NCI-H69 (cell line): ENCODE measurements around the gene ZNF740.

Experiments used
- DNase-seq: peaks from one replicate; lab custom pipeline; 2025; lab: John Stamatoyannopoulos, UW

ZNF740 gene

DNA sequence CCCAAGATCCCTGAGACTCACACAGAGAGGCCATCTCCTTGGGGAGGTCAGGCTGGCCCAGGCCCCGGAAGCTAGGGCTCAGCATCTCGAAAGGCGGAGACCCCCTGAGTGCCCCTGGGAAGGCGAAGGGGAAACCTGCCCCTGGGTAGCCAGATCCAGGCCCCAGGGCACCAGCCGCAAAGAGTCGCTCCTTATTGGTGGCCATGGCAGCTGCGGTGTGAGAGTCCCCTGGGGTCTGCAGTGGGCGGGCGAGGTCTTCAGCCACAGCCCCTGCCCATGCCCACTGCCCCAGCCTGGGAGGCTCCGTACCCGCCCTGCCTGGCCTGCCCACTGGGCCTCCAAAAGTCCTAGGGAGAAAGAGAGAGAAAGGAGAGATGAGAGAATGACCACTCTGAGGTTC is 46.8 kb downstream of the ZNF740 start:
- no peak for DNase-seq

- DNase-seq = no peak
Observed at GRCh38 chr12:53227836-53228235, 47.3 kb downstream of the ZNF740 start.

DNA sequence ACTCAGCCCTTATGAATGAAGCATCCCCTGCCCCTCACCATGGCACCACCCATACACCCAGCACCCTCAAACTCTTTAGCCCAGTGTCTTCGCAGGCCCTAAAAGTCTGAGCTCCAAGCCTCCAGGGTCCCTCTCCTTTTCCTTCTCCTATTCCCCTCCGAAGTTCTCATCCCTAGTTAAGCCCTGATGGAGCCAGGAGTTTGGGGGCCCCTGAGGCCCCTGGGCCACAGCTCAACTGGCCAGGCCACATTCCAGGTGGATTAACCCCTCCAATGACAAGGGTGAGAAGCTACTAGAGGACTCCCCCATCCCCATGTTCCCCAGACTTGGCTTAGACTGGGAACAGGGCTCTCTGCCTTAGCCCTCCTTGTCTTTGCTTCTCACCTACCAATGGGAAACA is 48.9 kb downstream of the ZNF740 start:
- no peak for DNase-seq

DNA sequence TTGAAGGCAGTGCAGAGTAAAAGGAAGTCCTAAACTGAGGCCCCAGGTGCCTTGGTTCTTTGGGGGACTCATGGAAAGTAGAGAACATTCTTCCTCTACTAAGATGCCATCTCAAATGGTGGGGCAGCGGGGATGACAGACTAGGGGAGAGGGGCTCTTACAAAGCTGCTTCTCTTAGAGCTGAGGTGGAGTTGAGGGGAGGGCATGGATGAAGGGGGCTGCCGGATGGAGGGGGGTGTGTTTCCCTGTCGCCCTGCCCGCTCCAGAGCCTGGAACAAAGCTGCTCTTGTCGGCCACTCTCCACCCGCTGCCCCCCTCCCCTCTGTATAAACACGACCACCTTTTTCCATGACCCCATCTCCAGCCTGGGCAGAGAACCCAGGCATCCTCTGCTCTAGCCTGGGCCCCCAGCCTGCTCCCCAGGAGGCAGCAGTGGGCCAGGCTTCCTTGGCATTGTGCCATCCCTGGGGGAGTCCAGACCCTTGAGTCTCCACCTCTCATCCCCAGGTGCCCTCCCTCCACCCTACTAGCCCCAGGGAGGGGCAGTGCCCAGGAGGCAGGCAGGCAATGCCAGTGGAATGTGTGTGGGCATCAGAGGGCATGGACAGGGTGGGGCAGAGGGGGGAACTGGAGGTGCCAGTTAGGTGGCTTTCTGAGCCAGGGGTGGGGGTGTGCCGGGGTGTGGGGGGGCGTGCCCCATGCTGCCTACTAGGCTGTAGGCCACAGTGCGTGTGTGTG is 49.8 kb downstream of the ZNF740 start:
- DNase-seq = peak; percentile 39

GRCh38 chr12:53231671-53231920 is 51.1 kb downstream of the ZNF740 start:
- DNase-seq = no peak

GRCh38 chr12:53231921-53232645 is 51.6 kb downstream of the ZNF740 start, which contains the start of gene RARG:
RARG (minus strand) TSS chr12:53232209; CDS start chr12:53227545, 4,664 bp downstream.
- DNase-seq = peak; percentile 80

DNA sequence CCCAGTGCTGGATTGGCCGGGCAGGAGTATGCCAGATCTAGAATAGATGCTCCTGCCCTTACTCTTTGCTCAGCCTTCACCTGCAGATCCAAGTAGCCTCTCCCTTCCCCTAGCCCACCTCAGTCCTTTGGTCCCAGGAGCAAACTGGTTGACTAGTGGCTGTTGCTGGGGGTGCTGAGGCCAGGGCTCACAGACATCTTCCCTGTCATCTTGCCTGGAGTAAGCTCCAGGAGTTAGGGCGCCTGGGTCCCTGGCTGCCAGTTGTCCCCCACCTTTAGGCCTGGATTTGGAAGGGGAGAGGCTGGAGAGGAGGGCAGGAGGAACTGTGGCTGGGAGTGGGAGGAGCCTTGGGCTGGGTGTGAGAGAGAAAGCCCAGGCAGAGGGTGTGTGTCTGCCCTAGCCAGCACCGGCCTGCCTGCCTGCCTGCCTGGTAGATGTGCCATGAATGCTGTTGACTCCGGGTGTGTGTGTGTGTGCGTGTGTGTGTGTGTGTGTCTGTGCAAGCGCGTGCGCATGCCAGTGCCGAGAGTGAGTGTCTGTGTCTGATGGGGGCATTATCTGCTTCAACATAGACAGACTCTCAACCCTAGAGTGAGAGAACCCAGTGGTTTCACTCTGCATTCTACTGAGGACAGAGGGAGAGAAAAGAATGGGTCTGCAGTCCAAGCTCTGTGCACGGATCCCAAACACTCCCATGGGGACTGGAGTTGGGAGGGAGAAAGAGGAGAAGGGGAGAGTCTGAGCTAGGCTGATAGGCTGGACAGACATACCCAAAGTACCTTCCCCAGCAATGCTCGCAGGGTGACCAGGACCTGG is 52.3 kb downstream of the ZNF740 start:
- DNase-seq = peak; percentile 58

GRCh38 chr12:53233671-53234121 is 53.2 kb downstream of the ZNF740 start:
- peak; percentile 57 for DNase-seq

GRCh38 chr12:53234271-53234914 is 53.9 kb downstream of the ZNF740 start:
- peak; percentile 61 for DNase-seq

GRCh38 chr12:53235164-53235563 is 54.6 kb downstream of the ZNF740 start:
- DNase-seq = no peak

GRCh38 chr12:53235742-53236442 is 55.4 kb downstream of the ZNF740 start:
- DNase-seq = peak; percentile 29

GRCh38 chr12:53236443-53237111 is 56.1 kb downstream of the ZNF740 start:
- no peak for DNase-seq

- no peak for DNase-seq
Observed at GRCh38 chr12:53239643-53240258, 59.2 kb downstream of the ZNF740 start.

DNA sequence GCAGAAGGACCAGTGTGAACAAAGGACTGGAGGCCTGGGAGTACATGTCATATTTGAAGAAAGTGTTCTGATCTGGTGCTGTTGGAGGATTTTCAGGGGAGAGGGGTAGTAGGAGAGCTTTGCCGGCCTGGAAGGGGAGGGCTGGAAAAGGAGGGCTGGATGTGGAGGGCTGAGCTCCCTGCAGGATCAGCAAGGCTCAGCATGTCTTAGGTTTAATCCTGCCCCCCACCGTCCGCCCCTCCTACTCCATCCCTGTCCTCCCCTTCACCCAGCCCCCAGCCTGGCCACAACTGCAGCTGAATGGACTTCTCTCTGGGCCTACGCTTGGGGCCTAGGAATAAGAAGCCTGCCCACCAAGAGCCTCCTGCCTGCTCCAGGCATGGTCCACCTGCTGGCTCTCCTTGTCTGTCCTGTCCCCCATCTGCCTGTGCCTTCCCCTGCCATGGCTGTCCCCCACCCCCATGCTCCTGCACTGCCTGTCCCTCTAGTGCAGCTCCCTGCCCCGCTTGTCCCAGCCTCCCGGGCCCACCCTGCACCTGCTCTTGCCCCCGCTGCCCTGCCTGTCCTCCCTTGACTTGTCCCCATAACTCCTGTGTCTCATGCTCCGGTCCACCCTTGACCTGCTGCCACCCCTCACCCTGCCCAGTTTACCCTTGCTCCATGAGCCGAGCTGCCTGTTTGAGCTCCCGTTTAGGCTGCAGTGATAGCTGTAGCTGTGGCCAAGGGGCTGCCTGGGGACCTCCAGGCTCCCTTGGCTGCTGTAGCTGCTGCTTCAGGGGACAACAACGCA is 61.3 kb downstream of the ZNF740 start:
- no peak for DNase-seq

DNA sequence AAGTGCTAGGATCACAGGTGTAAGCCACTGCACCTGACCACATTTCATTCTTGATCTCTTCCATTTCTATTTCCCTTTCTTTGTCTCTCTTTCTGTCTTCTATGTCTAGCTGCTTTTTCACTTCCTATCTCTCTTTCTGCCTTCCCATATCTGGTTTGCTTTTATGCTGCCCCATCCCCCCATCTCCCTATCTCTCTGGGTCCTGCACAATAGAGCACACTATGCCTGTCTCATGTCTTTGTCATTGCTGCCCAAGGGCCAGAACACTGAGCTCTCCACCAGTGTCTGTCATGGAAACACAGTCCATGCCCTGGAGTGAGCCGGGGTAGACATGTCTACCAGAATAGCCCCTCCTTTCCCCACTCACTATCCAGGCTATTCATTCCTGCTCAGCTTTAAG is 63.8 kb downstream of the ZNF740 start:
- no peak for DNase-seq
